K562 (cell line): ENCODE data around the gene SEH1L. TPM values are rescaled to one million over a fixed set of nuclear protein-coding genes. Genes with fewer than 3 reads are reported as not detected.

Experiments
- ATAC-seq: fragments of 200-7000 bp; cut with Tn5 transposase; 3 replicates; pipeline ENCODE4 v1.9.1; 2020; ENCODE audit warnings: moderate library complexity
- BruUV-seq: library from RNA; stranded (reverse); fragments of 400-500 nt; replicated peaks from 2 replicates; lab custom pipeline; 2021; lab: Mats Ljungman, UMichigan
- CTCF ChIA-PET: fragments of 300-600 bp; formaldehyde crosslinking; extraction: SDS; loops from one replicate; lab custom pipeline; 2021; ENCODE audit warnings: low intra/inter-chr PET ratio; lab: Yijun Ruan, JAX
- POLR2A ChIA-PET: fragments of 300-600, 350-650 bp; sonication (Branson Sonifier 250); formaldehyde crosslinking; extraction: SDS; loops from one replicate; lab custom pipeline; 2021; ENCODE audit warnings: antibody characterized with exemption, inconsistent platforms; lab: Yijun Ruan, JAX
- DNase-seq, 4 experiments: peaks; one replicate each; pipeline versions ENCODE4 v3.0.0 to v3.0.0-alpha.2; 2011 to 2018; ENCODE audit warnings: low spot score in 3 of 4, mixed read lengths in 3 of 4; ENCODE audit errors: extremely low read depth in 1 of 4
- FAIRE-seq: peaks from 2 replicates; lab custom pipeline; 2011; peaks lifted over from hg19 to GRCh38; lab: Jason Lieb, UNC
- H2AFZ ChIP-seq: 2 replicates; pipeline ENCODE4 v1.6.0; 2011; ENCODE audit warnings: low read depth, low read length, control low read depth, inconsistent platforms
- H3K27ac ChIP-seq: fragments of 200-600 bp; 3 replicates; pipeline ENCODE4 v1.8.0; 2011; ENCODE audit warnings: low read depth, mild to moderate bottlenecking, control low read depth, inconsistent platforms, low read length, moderate library complexity, mixed read lengths; ENCODE audit errors: extremely low read depth
- H3K27me3 ChIP-seq, 2 experiments: fragments of 300-600 bp in 1 of 2; 2 replicates in 1 of 2; 3 replicates in 1 of 2; pipeline versions ENCODE4 v1.6.0 to v1.8.0; 2011; ENCODE audit warnings: inconsistent platforms in 2 of 2, low read length in 2 of 2, mild to moderate bottlenecking in 1 of 2, mixed read lengths in 1 of 2, moderate library complexity in 1 of 2; ENCODE audit not compliant: control insufficient read depth in 2 of 2, insufficient read depth in 2 of 2
- H3K36me3 ChIP-seq: fragments of 300-600 bp; 3 replicates; pipeline ENCODE4 v1.8.0; 2011; ENCODE audit warnings: mild to moderate bottlenecking, low read length, inconsistent platforms; ENCODE audit not compliant: control insufficient read depth, insufficient read depth
- H3K4me1 ChIP-seq, 2 experiments: fragments of 200-600 bp in 1 of 2; replicated peaks in 1 of 2; 2 replicates in 1 of 2; 3 replicates in 1 of 2; pipeline versions ENCODE4 v1.5.1 to v1.8.0; 2011; ENCODE audit warnings: inconsistent platforms in 2 of 2, low read length in 2 of 2, mild to moderate bottlenecking in 1 of 2, mixed read lengths in 1 of 2, moderate library complexity in 1 of 2; ENCODE audit not compliant: control insufficient read depth in 2 of 2, insufficient read depth in 2 of 2
- H3K4me2 ChIP-seq: 2 replicates; pipeline ENCODE4 v1.6.1; 2011; ENCODE audit warnings: low read length, control low read depth, inconsistent platforms, mixed read lengths; ENCODE audit not compliant: insufficient read depth
- H3K4me3 ChIP-seq: fragments of 200-600 bp; sonication (generic), shearing (Covaris generic); 2 replicates; pipeline ENCODE4 v1.5.1; 2016; ENCODE audit warnings: control low read depth, inconsistent platforms
- H3K79me2 ChIP-seq: fragments of 200-600 bp; 3 replicates; pipeline ENCODE4 v1.8.0; 2011; ENCODE audit warnings: low read length, inconsistent platforms; ENCODE audit not compliant: control insufficient read depth, insufficient read depth
- H3K9ac ChIP-seq, 2 experiments: 2 replicates each; pipeline versions ENCODE4 v1.6.0 to v1.6.1; 2011; ENCODE audit warnings: low read depth in 2 of 2, low read length in 2 of 2, control low read depth in 1 of 2, inconsistent platforms in 1 of 2, mild to moderate bottlenecking in 1 of 2, mixed read lengths in 1 of 2; ENCODE audit not compliant: insufficient read depth in 1 of 2
- H3K9me1 ChIP-seq: one replicate; pipeline ENCODE4 v1.6.0; 2011; ENCODE audit warnings: inconsistent platforms, mild to moderate bottlenecking, low read length, moderate library complexity; ENCODE audit not compliant: control insufficient read depth, insufficient read depth
- H3K9me3 ChIP-seq: replicated peaks from 2 replicates; pipeline ENCODE4 v1.5.1; 2011; ENCODE audit warnings: low read depth, low read length, inconsistent platforms; ENCODE audit not compliant: control insufficient read depth, insufficient read depth
- H4K20me1 ChIP-seq: replicated peaks from 2 replicates; pipeline ENCODE4 v1.6.1; 2011; ENCODE audit warnings: low read length, inconsistent platforms, mixed read lengths; ENCODE audit not compliant: control insufficient read depth, insufficient read depth
- CGGBP1 ChIP-seq: fragments of 250-450 bp; sonication (Bioruptor Pico); IDR thresholded peaks from 2 replicates; pipeline ENCODE4 v1.9.0; 2021; ENCODE audit warnings: mild to moderate bottlenecking
- GATAD2A ChIP-seq: fragments of 450-650 bp; IDR thresholded peaks from 2 replicates; pipeline ENCODE4 v1.6.1; 2017
- GATAD2B ChIP-seq: fragments of 450-650 bp; IDR thresholded peaks from 2 replicates; pipeline ENCODE4 v1.6.1; 2017; ENCODE audit warnings: mild to moderate bottlenecking, borderline replicate concordance
- GTF2B ChIP-seq: IDR thresholded peaks from 2 replicates; pipeline ENCODE4 v1.6.1; 2011; ENCODE audit not compliant: insufficient read length; ENCODE audit errors: extremely low read depth
- HNRNPH1 ChIP-seq: fragments of 200-400 bp; formaldehyde crosslinking; optimal IDR thresholded peaks from 2 replicates; pipeline ENCODE3; 2017; ENCODE audit warnings: low read depth, mild to moderate bottlenecking, low read length, moderate library complexity
- HNRNPLL ChIP-seq: fragments of 200-400 bp; formaldehyde crosslinking; IDR thresholded peaks from 2 replicates; pipeline ENCODE4 v1.6.1; 2017; ENCODE audit warnings: low read length, low read depth, mild to moderate bottlenecking; ENCODE audit not compliant: poor library complexity, severe bottlenecking
- KLF13 ChIP-seq: fragments of 450-650 bp; IDR thresholded peaks from 2 replicates; pipeline ENCODE4 v1.6.1; 2016; ENCODE audit warnings: missing genetic modification characterization, low read depth, mild to moderate bottlenecking, missing compliant biosample characterization, moderate library complexity, borderline replicate concordance
- NONO ChIP-seq, 2 experiments: fragments of 200-400 bp in 1 of 2; fragments of 450-650 bp in 1 of 2; formaldehyde crosslinking in 1 of 2; IDR thresholded peaks; 2 replicates each; pipeline ENCODE4 v1.6.1; 2017; ENCODE audit warnings: low read depth in 2 of 2, mild to moderate bottlenecking in 2 of 2, moderate library complexity in 2 of 2, low read length in 1 of 2
- SAP30 ChIP-seq: fragments of 200-600 bp; sonication (generic); IDR thresholded peaks from 2 replicates; pipeline ENCODE4 v1.6.1; 2012; ENCODE audit warnings: borderline replicate concordance, low read depth, mild to moderate bottlenecking, moderate library complexity, low read length, control low read depth, inconsistent platforms; ENCODE audit not compliant: insufficient read depth, poor library complexity, severe bottlenecking
- SMAD1 ChIP-seq: fragments of 150-350 bp; IDR thresholded peaks from 2 replicates; pipeline ENCODE4 v1.6.1; 2014; ENCODE audit warnings: low read length, low read depth; ENCODE audit not compliant: partially characterized antibody
- ZBED1 ChIP-seq: IDR thresholded peaks from 2 replicates; pipeline ENCODE4 v1.6.1; 2014
- ZFPM2 ChIP-seq: fragments of 250-450 bp; sonication (Bioruptor Pico); IDR thresholded peaks from 2 replicates; pipeline ENCODE4 v1.5.1; 2022; ENCODE audit warnings: mild to moderate bottlenecking
- ZKSCAN8 ChIP-seq: fragments of 200-800 bp; sonication (Bioruptor generic); IDR thresholded peaks from 2 replicates; pipeline ENCODE4 v1.6.1; 2016; ENCODE audit warnings: missing genetic modification characterization, missing compliant biosample characterization
- ZNF165 ChIP-seq: fragments of 250-450 bp; sonication (Bioruptor Pico); IDR thresholded peaks from 2 replicates; pipeline ENCODE4 v1.4.0; 2020; ENCODE audit warnings: borderline replicate concordance
- ZNF184 ChIP-seq: sonication (generic); formaldehyde crosslinking; IDR thresholded peaks from 2 replicates; pipeline ENCODE4 v1.5.0; 2020; ENCODE audit warnings: missing genetic modification reagents
- ZNF431 ChIP-seq: sonication (generic); formaldehyde crosslinking; IDR thresholded peaks from 2 replicates; pipeline ENCODE4 v1.8.0; 2022; ENCODE audit warnings: mild to moderate bottlenecking, missing genetic modification reagents
- WGBS: fragments of 100-300 bp; shearing (Covaris generic); methylation state at CpG from one replicate; pipeline ENCODE4 v1.1.6; 2016; ENCODE audit warnings: low coverage, mixed read lengths; ENCODE audit not compliant: insufficient coverage; ENCODE audit errors: missing lambda C conversion rate; 5-methylcytosine and 5-hydroxymethylcytosine counted together
- in situ Hi-C: fragments of 300-500 bp; cut with MboI; formaldehyde crosslinking; loops from 4 replicates; pipeline ENCODE4 v1.15.0; 2018; ENCODE audit warnings: inconsistent platforms, mixed read lengths
- intact Hi-C: fragments of 100-400 bp; cut with micrococcal nuclease; formaldehyde crosslinking; loops from 2 replicates; pipeline ENCODE4 v1.14.2; 2022
- polyA plus RNA-seq, 8 experiments: library from polyadenylated mRNA; depleted of rRNA in 4 of 8; stranded (reverse) in 5 of 8; unstranded in 3 of 8; fragments of >200 nt; fragmentation: Nextera tagmentation in 2 of 8; fragmentation: Illumina TruSeq in 1 of 8; extraction: Ambion mirVana in 2 of 8; extraction: Trizol in 1 of 8; gene quantifications; 2 replicates each; pipeline versions ENCODE4 v1.2.1 to v1.2.3, GENCODE V29; 2011 to 2014; ENCODE audit warnings: inconsistent platforms in 1 of 8, missing spikeins in 1 of 8
- total RNA-seq, 7 experiments: library from RNA; depleted of rRNA in 6 of 7; stranded (reverse); fragments of >200 nt in 6 of 7; fragmentation: Illumina TruSeq in 2 of 7; extraction: Trizol in 2 of 7; gene quantifications; 2 replicates each; pipeline versions ENCODE4 v1.2.1 to v1.2.3, GENCODE V29; 2011 to 2021; ENCODE audit warnings: low replicate concordance in 1 of 7
- TF ChIP-seq, protein P1 (sequence below): fragments of 450-650 bp; conservative IDR thresholded peaks from 2 replicates; pipeline ENCODE4 v1.6.1; 2016; ENCODE audit warnings: missing genetic modification characterization, low read depth, mild to moderate bottlenecking, control low read depth, missing compliant biosample characterization
- TF ChIP-seq, protein P2 (sequence below): fragments of 450-650 bp; formaldehyde crosslinking; IDR thresholded peaks from 2 replicates; pipeline ENCODE4 v1.4.0; 2020; ENCODE audit warnings: mild to moderate bottlenecking, mixed read lengths

SEH1L gene
- total and polyA plus RNA-seq, 9 of the 15 experiments (the other 6 are each of a cell fraction or from before 2014, with no cell fraction given) = 62.2 to 180 (median 108) TPM

GRCh38 chr18:12975488-12975887 is 27.7 kb downstream of the SEH1L start:
- FAIRE-seq = no peak
- no peaks in the 10 kb centered on the region for H3K27me3 ChIP-seq
- in situ Hi-C loops (no loop called here), intact Hi-C loops (no loop called here)
- peaks cover 16% of the 10 kb centered on the region; the same call in 2 of the 3 replicates for H3K79me2 ChIP-seq
- H3K4me3 ChIP-seq = no peak overlapping the region
- BruUV-seq = no TSS peak
- no peaks in the 10 kb centered on the region for H4K20me1 ChIP-seq
- H3K4me1 ChIP-seq = no peaks in the 10 kb centered on the region; a peak in 1 of 5 replicates
- ChIA-PET POLR2A (interaction anchor here (0.9 to 2.7 kb wide), 4 partner anchors 10 to 27 kb away, joined by 3 to 16 read pairs (median 8); partner anchors contain the start of gene CEP192), CTCF (no interaction called here)
- TF ChIP-seq HNRNPLL (no peak), NONO (IDR thresholded peaks at IDR 0.05; ENCODE audit: low read depth in 2 of 2, low read length in 1 of 2) (no peak), GATAD2B (no peak), KLF13 (no peak), ZNF184 (no peak), SMAD1 (no peak), HNRNPH1 (no peak), SAP30 (no peak), ZFPM2 (CRISPR knock-in tag) (no peak), GATAD2A (no peak), ZNF431 (no peak), CGGBP1 (CRISPR knock-in tag) (no peak), ZNF165 (CRISPR knock-in tag) (no peak), ZKSCAN8 (no peak), ZBED1 (no peak), GTF2B (no peak)
- TF ChIP-seq, protein P1, sequence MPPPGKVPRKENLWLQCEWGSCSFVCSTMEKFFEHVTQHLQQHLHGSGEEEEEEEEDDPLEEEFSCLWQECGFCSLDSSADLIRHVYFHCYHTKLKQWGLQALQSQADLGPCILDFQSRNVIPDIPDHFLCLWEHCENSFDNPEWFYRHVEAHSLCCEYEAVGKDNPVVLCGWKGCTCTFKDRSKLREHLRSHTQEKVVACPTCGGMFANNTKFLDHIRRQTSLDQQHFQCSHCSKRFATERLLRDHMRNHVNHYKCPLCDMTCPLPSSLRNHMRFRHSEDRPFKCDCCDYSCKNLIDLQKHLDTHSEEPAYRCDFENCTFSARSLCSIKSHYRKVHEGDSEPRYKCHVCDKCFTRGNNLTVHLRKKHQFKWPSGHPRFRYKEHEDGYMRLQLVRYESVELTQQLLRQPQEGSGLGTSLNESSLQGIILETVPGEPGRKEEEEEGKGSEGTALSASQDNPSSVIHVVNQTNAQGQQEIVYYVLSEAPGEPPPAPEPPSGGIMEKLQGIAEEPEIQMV (tag) = no peak
- TF ChIP-seq, protein P2, sequence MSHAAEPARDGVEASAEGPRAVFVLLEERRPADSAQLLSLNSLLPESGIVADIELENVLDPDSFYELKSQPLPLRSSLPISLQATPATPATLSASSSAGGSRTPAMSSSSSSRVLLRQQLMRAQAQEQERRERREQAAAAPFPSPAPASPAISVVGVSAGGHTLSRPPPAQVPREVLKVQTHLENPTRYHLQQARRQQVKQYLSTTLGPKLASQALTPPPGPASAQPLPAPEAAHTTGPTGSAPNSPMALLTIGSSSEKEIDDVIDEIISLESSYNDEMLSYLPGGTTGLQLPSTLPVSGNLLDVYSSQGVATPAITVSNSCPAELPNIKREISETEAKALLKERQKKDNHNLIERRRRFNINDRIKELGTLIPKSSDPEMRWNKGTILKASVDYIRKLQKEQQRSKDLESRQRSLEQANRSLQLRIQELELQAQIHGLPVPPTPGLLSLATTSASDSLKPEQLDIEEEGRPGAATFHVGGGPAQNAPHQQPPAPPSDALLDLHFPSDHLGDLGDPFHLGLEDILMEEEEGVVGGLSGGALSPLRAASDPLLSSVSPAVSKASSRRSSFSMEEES (CRISPR knock-in tag) = no peak
- H3K9me3 ChIP-seq = no peaks in the 10 kb centered on the region; the same call in 1 of the 2 replicates
- peaks cover 79% of the 10 kb centered on the region for H3K36me3 ChIP-seq
- ATAC-seq = no peak
- no peak for DNase-seq
- H3K9me1 ChIP-seq = no peaks in the 10 kb centered on the region
- 93% methylated on average over 6 of the region's 6 CpGs for WGBS
- no peak overlapping the region for H3K27ac ChIP-seq
- H2AFZ ChIP-seq = no peak overlapping the region
- no peak overlapping the region for H3K9ac ChIP-seq
- no peak overlapping the region for H3K4me2 ChIP-seq
